Breast epithelium (tissue), 3 donors: ENCODE data around the gene SLC28A1.

Experiments used
- POLR2A ChIP-seq: fragments of 450-650 bp; IDR thresholded peaks from one replicate; pipeline ENCODE4 v1.6.1; 2016; ENCODE audit warnings: antibody characterized with exemption, mild to moderate bottlenecking, moderate library complexity
- TF ChIP-seq, protein P1 (sequence below), 3 donors: fragments of 450-650 bp; IDR thresholded peaks; one replicate each; pipeline ENCODE4 v1.5.1; 2016 to 2017; ENCODE audit warnings: antibody characterized with exemption in 3 of 3, mild to moderate bottlenecking in 3 of 3, moderate library complexity in 3 of 3

DNA sequence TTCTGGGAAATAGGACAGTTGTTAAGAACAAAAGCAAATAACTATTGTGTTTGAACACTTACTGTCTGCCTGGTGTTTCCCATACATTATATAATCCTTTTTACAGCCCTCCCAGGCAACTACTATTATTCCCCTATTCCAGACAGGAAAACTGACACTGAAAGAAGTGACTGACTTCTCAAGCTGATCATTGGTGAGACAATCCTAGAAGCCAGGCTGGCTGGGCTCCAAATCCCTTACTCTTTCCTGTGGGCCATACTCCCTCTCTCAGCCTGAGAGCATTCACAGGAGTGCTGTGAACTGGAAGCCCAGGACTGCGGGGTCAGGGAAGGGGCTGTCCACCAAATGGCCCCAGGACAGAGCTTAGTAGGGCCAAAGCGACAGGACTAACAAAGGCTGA lies 58.0 kb downstream of the SLC28A1 start:
- TF ChIP-seq POLR2A = no peak
- TF ChIP-seq, protein P1, sequence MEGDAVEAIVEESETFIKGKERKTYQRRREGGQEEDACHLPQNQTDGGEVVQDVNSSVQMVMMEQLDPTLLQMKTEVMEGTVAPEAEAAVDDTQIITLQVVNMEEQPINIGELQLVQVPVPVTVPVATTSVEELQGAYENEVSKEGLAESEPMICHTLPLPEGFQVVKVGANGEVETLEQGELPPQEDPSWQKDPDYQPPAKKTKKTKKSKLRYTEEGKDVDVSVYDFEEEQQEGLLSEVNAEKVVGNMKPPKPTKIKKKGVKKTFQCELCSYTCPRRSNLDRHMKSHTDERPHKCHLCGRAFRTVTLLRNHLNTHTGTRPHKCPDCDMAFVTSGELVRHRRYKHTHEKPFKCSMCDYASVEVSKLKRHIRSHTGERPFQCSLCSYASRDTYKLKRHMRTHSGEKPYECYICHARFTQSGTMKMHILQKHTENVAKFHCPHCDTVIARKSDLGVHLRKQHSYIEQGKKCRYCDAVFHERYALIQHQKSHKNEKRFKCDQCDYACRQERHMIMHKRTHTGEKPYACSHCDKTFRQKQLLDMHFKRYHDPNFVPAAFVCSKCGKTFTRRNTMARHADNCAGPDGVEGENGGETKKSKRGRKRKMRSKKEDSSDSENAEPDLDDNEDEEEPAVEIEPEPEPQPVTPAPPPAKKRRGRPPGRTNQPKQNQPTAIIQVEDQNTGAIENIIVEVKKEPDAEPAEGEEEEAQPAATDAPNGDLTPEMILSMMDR (IDR thresholded peaks at IDR 0.05) = no peak
